SH-SY5Y (cell line): ENCODE measurements around the gene C18orf63.

Source experiments
- GATA2 ChIP-seq: IDR thresholded peaks from 2 replicates; pipeline ENCODE4 v1.6.1; 2011; ENCODE audit warnings: mild to moderate bottlenecking, low read depth, low read length
- GATA3 ChIP-seq: IDR thresholded peaks from 2 replicates; pipeline ENCODE4 v1.6.1; 2011; ENCODE audit warnings: low read depth, mild to moderate bottlenecking, low read length, moderate library complexity

GRCh38 chr18:74303936-74304335 lies 11.7 kb upstream of the C18orf63 start:
- TF ChIP-seq GATA2: no peak
- TF ChIP-seq GATA3: no peak
